UCSD-AML1 (cell line): ENCODE results near the gene NFATC1.

Source experiments
- DNase-seq: peaks from one replicate; lab custom pipeline; 2025; ENCODE audit not compliant: unreplicated experiment; lab: John Stamatoyannopoulos, UW

Gene NFATC1

DNA sequence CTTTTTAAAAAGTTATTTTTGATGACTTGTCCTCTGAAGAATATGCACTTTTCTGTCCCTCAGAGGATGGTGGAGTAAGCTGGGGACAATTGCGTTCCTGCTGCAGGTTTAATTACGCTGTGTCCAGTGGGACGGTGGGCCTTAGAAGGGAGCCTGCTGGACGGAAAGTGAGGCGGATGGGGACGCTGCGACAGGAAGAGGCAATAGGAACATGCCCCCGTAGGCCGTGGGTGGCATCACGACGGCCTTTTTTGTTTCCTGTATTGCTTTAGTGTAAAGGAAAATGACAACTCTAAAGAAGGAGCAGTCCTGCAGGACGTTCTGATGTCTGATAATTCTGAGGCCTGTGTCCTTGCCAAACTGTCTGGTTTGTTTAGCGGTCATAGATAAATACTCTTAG is 121.6 kb downstream of the NFATC1 start:
- peak; percentile 59 for DNase-seq

DNA sequence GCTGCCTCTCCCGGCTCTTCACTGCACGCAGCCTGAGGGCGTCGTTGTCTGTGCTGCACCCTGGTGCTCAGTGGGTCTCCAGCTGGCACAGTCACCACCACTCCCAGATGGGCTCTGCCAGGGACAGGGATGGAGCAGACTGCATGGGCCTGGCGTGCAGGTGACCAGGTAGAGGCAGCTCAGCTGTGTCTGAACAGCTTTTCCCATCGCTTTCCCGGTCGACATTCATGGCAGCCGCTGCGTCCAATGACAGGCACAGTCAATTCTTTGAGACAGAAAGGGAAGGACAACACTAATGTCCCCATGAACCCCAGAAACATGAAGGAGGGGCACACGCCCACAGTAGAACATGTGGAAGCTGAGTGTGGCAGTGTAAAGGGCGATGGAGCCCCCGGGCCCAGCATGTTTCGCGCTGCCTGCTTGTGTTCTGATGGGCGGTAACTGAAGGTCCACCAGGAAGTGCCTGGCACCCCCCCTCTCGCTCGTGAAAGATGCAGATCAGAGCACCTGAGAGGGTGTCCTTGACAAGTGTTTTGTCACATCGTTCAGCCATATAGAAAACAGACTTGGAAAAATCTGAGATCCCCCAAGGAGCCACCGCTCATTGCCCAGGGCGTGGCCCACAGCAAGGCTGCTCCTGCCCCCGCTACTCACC is 122.4 kb downstream of the NFATC1 start:
- DNase-seq = no peak

DNA sequence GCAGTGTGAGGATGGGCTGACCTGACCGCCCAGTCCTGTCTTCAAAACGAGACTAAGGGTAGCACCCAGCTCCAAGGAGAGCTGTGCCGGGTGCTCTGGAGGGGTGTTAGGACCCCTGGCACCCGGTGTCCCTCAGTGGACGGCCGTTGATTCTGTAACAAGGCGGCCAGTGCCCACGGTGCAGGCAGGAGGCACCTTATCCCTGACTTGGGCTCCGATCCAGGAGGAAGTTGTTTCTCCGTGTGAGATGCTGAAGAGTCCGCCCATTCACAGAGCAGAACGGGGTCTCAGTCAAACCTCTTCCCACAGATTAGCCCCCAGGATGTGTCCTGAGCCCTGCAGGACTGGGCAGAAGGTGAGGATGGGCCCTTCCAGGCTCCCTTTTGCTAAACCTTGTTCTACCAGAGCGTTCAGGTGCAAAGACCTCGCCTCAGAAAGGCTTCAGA is 123.0 kb downstream of the NFATC1 start:
- no peak for DNase-seq

DNA sequence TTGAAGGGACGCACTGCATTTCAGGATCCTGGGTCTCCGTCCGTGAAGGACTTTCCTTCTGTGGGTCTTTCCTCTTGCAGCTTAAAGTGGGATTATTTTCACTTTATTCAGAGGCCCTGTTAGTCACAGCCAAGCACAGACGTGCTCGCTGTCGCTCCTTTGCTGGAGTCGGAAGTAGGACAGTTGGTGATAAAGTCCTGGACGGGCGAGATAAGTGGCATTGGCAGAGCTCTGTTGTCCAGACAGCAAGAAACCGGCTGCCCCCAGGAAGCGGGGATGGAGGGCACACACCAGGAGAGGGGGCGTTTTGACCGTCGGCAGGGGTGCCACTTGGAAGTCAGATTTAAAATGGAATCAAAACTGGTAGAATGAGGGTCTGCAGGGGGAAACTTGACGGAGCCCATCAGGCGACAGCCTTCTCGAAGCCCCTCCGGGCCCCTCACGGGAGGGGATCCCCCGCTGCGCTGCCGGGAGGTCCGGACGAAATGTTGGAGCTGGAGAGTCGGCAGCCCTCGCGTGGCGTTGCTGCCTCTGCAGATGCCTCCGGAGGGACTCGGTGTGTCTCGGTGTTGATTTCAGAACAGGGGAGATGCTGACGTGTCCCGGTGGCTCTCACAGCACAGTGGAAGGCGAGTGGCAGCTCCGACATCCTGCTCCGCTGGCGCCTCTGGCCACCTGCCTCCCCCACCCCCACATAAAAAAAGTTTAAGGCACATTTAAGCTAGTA is 124.2 kb downstream of the NFATC1 start:
- peak; percentile 37 for DNase-seq

DNA sequence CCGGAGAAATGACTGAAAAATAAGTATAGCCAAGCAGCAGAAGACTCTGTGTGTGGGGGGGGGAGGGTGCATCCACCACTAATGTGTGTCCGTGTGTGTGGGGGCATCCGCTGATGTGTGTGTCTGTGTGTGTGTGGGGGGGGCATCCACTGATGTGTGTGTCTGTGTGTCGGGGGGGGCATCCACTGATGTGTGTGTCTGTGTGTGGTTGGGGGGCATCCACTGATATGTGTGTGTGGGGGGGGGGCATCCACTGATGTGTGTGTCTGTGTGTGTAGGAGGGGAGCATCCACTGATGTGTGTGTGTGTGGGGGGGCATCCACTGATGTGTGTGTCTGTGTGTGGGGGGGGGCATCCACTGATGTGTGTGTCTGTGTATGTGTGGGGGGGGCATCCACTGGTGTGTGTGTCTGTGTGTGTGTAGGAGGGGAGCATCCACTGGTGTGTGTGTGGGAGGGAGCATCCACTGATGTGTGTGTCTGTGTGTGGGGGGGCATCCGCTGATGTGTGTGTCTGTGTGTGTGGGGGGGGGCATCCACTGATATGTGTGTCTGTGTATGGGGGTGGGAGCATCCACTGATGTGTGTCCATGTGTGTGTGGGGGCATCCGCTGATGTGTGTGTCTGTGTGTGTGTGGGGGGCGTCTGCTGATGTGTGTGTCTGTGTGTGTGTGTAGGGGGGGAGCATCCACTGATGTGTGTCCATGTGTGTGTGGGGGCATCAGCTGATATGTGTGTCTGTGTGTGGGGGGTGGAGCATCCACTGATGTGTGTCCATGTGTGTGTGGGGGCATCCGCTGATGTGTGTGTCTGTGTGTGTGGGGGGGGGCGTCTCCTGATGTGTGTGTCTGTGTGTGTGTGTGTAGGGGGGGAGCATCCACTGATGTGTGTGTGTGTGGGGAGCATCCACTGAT is 125.0 kb downstream of the NFATC1 start:
- no peak for DNase-seq

DNA sequence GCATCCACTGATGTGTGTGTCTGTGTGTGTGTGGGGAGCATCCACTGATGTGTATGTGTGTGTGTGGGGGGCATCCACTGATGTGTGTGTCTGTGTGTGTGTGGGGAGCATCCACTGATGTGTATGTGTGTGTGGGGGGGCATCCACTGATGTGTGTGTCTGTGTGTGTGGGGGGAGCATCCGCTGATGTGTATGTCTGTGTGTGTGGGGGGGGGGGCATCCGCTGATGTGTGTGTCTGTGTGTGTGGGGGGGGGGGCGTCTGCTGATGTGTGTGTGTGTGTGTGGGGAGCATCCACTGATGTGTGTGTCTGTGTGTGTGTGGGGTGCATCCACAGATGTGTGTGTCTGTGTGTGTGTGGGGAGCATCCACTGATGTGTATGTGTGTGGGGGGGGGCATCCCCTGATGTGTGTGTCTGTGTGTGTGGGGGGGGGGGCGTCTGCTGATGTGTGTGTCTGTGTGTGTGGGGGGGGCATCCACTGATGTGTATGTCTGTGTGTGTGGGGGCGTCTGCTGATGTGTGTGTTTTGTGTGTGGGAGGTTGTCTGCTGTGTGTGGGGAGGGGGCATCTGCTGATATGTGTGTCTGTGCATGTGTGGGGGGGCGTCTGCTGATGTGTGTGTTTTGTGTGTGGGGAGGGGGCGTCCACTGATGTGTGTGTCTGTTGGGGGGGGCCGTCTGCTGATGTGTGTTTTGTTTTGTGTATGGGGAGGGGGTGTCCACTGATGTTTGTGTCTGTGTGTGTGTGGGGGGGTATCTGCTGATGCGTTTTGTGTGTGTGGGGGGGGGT is 125.9 kb downstream of the NFATC1 start:
- no peak for DNase-seq

DNA sequence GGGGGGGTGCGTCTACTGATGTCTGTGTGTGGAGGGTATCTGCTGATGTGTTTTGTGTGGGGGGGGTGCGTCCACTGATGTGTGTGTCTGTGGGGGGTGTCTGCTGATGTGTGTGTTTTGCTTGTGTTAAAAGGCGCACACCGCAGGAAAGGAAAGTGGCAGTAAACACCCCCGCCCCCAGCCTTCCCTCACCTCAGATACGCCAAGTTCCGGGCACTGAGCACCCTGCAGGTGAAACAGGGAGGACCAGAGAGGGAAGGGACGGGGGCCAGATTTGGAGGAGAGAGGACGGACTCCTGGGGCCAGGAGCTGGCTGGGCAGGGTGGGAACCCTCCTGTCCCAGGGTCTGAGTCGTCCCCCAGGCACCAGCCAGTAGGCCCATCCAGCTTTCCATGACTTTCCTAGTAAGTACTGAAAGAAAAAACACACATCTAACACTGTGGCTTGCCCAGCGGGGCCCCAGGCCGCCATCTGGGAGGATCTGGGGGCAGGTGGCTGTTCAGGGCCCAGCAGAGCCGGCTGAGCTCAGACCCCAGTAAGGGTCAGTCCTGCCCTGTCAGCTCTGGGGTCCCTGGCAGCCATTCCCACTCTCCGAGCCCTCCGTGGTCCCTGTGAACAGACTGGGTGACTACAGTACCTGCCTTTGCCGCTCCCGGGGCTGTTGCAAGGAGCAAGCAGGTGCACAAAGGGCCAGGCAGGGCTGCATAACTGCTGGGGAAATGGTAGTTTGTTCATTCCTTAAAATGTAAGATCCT is 126.9 kb downstream of the NFATC1 start:
- DNase-seq = no peak

DNA sequence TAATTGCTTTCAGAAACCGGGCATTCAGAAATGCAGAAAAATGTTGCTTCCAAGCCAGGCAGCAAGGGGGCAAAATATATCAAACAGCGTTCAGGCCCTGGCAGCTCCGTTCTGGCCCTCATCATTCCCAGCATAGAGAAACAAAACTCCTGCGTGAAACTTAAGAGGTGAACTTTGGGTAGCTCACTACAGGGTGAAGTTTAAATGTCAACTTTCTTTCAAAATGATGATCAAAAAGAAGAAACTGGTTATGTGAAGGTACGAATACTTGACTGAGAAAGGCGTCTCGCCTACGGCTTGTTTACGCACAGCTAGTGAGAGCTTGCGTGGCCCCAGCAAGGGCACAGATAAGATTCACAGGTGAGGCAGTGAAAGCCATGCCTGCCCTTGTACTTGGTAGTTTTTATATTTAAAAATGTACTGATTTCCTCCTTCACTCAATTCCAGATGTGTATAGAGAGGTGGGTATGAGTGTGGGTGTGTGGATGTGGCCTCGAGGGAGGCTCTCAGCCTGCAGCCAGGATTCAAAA is 127.5 kb downstream of the NFATC1 start:
- DNase-seq = no peak

DNA sequence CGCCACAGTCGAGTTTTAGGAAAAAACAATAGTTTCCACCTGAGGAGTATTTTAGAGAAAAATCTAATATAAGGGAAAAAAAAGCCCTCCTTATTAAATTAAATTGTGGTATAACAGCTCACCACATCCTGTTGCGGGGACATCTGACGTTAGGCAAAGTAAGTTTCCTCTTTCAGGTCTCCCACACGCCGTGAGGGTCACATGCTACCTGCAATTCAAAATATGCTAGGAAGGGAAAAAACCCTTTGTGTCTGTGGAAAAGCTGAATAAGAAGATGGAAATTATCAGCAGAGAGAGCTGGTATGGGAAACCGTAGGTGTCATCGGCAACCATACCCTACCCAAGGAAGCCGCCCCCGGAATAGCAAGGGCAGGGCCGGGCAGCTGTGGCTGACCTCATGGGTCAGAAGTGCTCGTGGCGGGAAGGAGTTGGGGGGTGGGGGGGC is 128.0 kb downstream of the NFATC1 start:
- peak; percentile 63 for DNase-seq

DNA sequence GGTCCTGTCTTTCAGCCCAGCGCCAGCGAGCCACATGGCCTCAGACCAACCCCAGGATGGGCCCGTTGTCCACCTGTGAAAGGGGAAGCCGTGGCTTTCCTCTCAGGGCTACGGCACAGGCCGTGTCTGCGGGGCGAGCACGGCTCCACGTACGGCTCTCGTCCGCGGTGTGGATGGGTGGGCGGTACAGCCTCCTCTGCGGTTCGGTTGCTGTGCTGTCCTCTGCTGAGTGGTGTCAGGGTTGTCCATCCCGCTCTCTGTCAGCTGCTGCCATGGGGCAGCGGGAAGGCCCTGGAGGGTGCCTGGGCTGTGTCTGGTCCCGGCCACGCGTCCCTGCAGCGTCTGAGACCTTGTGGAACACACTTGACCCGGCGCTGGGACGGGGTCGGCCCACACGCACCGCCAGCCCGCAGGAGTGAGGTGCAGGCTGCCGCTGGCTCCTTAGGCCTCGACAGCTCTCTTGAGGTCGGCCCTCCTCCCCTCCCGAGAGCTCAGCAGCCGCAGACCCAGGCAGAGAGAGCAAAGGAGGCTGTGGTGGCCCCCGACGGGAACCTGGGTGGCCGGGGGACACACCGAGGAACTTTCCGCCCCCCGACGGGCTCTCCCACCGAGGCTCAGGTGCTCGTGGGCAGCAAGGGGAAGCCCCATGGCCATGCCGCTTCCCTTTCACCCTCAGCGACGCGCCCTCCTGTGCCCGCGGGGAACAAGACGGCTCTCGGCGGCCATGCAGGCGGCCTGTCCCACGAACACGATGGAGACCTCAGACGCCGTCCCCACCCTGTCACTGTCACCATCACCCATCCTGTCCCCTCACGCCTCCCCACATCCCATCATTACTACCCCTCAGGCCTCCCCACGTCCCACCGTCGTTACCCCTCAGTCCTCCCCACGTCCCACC is 128.7 kb downstream of the NFATC1 start:
- DNase-seq = no peak

DNA sequence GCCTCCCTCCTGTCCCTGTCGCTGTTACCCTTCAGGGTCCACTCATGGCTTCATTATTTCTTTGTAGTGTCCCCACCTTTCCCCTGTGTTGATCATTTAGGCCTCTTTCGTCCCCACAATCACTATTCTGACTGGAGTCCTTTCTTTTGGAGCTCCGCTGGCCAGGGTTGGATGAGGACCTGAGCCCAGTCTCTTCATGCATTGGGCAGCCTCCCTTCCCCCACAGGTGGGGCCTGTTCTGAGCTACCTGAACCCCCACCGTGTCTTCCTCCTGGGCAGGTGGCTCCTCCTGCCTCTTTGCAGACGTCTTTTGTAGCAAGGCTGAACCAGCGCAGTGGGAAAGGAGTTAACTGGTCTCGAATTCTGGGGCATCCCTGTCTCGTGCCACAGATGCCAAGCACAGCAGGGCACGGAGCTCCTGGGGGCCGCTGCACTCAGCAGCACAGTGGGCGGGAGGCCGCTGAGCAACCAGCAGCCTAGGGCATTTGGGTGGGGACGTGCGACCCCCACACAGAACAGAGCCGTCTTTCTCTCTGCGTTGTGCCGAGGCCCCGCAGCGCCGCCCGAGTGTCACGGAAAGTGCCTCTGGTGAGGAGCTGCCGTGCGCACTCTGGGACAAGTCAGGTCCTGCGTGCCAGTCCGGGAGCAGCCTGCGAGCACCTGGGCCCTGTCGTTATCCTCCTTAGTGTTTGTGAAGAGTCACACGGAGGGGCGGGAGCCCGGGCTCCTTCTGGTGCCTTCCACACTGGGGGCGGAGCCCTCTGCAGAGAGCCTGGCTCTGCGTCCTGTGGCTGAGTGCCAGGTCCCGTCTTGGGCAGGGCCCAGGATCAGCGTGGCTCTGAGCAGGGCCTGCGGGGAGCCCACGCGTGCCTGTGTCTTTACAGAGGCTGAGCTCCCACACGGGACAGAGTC is 130.1 kb downstream of the NFATC1 start:
- DNase-seq = no peak

DNA sequence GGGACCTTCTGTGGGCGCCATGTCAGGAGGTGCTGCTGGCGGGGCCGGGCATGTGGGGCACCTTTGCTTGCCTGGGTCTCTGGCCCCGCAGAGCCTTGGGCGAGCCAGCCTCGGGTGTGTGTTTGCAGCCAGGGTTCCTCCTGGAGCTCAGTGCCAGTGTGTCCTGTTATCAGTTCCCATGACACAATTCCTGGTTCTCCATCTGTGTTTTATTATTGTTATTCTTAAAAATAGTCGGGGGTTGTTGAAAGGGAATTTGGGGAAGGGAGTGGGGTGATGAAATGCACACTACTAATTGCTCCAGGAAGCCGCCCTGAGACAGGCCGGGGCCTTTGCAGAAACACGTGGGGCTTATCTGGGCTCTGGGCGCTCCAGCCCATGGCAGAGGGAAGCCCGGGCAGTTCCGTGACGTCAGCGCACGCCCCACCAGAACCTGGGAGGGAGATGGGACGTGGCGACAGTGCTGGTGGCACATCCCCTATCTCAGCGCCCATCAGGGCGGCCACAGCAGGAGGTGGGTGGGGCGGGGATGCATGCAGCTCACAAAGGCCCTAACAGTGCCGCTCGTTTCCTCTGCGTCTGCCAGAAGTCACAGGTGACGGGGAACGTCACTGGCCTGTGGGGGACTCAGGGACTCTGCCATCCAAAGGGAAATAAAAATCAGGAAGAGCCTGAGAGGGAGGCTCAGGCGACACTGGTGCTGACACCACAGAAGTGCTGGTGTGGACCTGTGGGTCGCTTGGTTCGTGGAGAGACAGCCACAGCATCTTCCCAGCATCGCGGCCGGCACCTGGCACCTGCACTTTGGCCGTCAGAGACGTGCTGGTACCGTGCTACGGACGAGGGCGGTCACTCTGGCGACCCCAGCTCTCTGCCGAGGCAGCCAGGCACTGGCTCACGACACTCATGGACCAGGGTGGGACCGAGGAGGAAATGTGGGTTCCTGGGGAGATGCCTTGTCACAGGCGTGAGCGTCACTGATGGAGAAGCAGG is 131.0 kb downstream of the NFATC1 start:
- peak; percentile 64 for DNase-seq

DNA sequence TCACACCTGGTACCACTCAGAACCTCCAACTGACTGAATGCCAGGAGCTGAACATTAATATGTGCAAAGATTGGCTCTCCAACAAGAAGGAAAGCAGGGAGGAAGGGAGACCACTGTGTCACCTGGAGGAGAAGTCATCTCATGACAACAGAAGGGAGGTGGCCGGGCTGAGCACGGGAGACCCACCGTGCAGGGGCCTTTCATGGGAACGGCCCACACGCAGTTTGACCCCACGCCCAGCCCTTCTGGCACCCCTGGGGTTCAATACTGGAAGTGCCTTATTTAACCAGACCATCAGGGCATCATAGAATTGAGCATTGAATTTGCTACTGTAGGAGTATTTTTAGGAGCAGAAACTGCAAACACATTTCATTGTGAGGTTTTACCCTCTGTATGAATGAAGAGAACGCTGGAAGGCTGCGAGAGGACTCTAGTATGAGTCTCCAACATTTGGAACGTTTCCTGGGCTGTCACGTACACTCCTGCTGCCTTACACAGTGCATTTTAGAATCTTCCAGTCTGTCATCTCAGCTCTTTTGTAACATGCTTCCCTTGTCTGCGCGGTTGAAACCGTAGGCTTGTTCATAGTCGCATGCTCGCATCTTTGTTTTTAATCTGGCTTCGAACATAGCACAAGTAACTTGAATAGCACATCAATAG is 132.1 kb downstream of the NFATC1 start:
- DNase-seq = no peak

DNA sequence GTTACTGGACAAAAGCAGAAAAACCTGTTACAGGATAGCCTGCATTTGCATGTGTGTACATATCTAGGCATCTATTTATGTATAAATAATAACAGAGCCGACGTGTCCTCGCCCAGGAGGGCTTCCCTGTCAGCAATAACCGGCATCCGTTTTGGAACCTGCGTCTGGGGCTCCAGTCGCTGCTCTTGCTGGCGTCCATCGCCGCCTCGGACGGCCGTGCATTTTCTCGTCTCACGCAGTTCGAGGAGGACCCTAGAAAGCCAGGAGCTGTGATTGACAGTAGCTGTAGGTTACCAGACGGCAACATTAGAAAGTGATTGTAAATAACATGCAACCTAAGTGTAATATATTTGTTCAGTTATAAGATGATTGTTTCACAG is 132.6 kb downstream of the NFATC1 start:
- DNase-seq = no peak

DNA sequence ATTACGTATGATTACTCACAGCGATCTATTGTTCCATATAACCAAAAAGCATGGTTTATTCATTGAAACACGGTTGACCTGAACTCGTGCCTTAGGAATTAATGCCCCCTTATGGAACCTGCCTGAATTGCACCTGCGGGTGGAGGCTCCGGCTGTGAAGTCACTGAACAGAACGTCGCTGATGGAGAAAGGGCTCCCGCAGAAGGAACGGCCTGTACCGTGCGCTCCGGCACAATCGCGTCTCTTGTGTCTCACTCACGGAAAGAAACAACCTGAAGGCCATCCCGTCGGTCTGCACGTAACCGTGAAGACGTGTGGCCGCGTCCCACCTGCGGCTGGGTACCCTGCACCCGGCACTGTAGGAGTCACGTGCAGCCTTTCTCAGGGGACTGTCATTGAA is 133.1 kb downstream of the NFATC1 start:
- peak; percentile 62 for DNase-seq

DNA sequence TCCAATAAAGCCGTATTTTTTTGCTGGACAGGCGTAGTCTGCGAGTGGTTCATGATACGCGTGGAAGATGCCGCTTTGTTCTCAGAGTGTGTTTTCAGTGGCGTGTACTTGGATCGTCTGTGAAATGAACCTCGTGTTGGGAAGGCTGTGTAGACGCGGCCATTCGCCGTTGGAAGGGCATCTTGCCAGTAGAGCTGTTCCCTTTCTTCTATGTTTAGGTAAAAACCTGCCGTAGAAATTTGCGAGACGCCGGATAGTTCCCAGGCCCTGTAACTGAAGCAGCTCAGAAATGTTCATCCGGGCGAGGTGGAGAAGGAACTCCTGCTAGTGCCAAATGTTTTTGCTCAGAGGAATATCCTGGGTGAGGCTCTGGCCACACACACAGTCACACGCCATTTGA is 133.6 kb downstream of the NFATC1 start:
- DNase-seq = no peak
